ENCODE measurements around the gene RTN4RL1.

RTN4RL1 gene

GRCh38 chr17:2059547-2060384, 34.6 kb upstream of the RTN4RL1 start:
- DNase-seq: no peak

DNA sequence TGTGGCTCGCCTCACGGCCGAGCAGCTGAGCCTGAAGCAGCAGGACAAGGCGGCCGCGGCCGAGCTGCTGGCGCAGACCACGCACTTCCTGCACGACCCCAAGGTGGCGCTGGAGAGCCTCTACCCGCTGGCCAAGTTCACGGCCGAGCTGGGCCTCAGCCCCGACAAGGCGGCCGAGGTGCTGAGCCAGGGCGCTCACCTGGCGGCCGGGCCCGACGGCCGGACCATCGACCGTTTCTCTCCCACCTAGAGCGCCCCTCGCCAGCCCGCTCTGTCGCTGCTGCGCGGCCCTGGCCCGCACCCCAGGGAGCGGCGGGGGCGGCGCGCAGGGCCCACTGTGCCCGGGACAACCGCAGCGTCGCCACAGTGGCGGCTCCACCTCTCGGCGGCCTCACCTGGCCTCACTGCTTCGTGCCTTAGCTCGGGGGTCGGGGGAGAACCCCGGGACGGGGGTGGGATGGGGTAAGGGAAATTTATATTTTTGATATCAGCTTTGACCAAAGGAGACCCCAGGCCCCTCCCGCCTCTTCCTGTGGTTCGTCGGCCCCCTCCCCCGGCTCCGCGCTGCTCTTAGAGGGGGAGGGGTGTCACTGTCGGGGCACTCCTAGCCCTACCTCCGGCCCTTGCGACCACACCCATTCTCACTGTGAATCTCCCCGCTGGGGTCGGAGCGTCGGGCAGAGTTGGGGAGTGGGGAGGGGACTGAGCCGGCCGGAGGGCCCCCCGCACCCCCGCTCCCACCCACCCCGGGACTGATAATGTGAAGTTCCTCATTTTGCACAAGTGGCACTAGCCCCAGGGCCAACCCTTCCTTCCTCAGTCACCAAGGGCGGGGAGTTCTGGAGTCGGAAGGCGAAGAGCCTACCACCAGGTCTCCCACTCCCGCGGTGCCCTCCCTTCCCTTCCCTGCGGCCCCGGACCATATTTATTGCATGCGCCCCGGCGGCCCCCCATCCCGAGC, 33.7 kb upstream of the RTN4RL1 start:
- no peak for DNase-seq

DNA sequence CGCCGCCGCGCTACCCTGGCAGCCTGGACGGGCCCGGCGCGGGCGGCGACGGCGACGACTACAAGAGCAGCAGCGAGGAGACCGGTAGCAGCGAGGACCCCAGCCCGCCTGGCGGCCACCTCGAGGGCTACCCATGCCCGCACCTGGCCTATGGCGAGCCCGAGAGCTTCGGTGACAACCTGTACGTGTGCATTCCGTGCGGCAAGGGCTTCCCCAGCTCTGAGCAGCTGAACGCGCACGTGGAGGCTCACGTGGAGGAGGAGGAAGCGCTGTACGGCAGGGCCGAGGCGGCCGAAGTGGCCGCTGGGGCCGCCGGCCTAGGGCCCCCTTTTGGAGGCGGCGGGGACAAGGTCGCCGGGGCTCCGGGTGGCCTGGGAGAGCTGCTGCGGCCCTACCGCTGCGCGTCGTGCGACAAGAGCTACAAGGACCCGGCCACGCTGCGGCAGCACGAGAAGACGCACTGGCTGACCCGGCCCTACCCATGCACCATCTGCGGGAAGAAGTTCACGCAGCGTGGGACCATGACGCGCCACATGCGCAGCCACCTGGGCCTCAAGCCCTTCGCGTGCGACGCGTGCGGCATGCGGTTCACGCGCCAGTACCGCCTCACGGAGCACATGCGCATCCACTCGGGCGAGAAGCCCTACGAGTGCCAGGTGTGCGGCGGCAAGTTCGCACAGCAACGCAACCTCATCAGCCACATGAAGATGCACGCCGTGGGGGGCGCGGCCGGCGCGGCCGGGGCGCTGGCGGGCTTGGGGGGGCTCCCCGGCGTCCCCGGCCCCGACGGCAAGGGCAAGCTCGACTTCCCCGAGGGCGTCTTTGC, 32.8 kb upstream of the RTN4RL1 start:
- no peak for DNase-seq

- DNase-seq: no peak
Measured at GRCh38 chr17:2057175-2057759, 32.1 kb upstream of the RTN4RL1 start.

DNA sequence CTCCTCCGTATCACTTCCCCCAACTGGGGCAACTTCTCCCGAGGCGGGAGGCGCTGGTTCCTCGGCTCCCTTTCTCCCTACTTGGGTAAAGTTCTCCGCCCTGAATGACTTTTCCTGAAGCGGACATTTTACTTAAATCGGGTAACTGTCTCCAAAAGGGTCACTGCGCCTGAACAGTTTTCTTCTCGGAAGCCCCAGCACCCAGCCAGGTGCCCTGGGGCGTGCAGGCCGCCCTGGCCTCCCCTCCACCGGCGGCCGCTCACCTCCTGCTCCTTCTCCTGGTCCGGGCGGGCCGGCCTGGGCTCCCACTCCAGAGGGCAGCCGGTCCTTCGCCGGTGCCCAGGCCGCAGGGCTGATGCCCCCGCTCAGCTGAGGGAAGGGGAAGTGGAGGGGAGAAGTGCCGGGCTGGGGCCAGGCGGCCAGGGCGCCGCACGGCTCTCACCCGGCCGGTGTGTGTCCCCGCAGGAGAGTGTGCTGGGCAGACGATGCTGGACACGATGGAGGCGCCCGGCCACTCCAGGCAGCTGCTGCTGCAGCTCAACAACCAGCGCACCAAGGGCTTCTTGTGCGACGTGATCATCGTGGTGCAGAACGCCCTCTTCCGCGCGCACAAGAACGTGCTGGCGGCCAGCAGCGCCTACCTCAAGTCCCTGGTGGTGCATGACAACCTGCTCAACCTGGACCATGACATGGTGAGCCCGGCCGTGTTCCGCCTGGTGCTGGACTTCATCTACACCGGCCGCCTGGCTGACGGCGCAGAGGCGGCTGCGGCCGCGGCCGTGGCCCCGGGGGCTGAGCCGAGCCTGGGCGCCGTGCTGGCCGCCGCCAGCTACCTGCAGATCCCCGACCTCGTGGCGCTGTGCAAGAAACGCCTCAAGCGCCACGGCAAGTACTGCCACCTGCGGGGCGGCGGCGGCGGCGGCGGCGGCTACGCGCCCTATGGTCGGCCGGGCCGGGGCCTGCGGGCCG, 31.4 kb upstream of the RTN4RL1 start:
- no peak for DNase-seq

DNA sequence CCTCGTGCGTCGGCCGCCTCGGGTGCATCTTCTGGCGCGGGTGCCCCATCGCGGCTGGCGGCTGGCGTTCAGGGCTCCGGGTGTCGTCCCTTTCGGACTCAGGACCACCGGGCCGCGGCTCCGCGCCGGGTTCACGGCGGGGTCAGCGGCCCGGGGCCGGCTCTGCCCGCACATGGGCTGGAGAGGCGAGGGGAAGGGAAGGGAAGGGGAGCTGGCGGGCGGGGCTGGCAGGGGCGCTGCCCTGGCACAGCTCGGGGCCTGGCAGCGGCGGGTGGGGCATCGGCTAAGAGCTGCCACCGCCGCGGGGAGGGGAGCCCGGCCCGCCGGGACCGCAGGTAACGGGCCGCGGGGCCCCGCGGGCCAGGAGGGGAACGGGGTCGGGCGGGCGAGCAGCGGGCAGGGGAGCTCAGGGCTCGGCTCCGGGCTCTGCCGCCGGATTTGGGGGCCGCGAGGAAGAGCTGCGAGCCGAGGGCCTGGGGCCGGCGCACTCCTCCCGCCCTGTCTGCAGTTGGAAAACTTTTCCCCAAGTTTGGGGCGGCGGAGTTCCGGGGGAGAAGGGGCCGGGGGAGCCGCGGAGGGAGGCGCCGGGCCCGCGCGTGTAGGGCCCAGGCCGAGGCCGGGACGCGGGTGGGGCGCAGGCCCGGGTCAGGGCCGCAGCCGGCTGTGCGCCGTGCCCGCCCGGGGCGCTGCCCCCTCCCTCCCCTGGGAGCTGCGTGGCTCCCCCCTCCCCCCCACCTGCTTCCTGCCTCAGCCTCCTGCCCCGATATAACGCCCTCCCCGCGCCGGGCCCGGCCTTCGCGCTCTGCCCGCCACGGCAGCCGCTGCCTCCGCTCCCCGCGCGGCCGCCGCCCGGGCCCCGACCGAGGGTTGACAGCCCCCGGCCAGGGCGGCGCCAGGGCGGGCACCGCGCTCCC, 30.4 kb upstream of the RTN4RL1 start:
- no peak for DNase-seq

DNA sequence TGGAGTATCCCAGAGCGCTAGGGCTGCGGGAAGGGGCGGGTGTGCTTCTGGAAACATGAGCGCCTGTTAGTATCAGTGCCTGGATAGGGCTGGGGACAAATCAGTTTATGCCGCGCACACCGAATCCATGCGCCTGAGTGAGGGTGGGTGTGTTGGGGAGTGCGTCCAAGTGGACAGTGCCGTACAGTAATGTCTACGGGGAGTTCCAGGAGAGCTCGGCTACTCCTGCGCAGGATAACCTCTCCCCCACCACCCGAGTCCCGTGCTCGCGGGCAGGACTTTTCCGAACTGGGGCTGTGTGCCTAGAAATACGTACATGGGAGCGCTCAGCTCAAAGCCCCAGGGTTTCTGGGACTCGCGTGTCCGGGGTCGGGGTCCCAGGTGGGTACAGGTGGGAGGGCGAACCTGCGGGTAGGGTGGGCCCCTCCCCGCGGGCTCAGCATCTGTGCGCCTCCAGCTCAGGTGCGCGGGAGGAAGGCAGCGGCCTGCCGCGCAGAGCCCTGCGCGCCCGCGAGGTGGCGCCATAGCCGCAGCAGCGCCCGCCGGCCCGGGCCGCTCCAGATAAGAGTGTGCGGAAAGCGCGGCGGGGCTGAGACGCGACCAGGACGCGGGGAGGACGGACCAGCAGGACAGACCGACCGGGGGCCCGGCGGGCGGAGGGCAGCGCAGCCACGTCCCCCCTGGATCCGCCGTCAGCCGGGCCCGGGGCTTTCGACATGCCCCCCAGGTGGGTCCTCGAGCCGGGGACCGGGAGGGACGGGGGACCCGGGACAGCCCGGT, 29.6 kb upstream of the RTN4RL1 start, which contains the start of gene HIC1:
HIC1 (plus strand) TSS at position 592 of the 780 bp plus-strand sequence. CDS start 1,588 bp downstream, outside the sequence.
- DNase-seq: no peak

DNA sequence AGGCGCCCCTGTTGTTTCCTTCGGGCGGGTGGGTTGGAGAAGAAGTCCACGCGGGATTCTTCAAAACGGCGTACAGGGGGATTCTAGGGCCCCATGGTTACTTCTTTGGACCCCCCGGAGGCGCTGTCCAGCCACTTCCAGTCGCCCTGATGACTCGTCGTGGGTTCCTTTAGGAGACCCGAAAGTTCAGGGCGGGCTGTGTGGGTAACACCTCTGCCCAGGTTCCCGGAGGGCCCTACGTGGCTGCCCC, 29.1 kb upstream of the RTN4RL1 start:
- DNase-seq: no peak

GRCh38 chr17:2053380-2054261, 28.5 kb upstream of the RTN4RL1 start:
- DNase-seq: no peak

DNA sequence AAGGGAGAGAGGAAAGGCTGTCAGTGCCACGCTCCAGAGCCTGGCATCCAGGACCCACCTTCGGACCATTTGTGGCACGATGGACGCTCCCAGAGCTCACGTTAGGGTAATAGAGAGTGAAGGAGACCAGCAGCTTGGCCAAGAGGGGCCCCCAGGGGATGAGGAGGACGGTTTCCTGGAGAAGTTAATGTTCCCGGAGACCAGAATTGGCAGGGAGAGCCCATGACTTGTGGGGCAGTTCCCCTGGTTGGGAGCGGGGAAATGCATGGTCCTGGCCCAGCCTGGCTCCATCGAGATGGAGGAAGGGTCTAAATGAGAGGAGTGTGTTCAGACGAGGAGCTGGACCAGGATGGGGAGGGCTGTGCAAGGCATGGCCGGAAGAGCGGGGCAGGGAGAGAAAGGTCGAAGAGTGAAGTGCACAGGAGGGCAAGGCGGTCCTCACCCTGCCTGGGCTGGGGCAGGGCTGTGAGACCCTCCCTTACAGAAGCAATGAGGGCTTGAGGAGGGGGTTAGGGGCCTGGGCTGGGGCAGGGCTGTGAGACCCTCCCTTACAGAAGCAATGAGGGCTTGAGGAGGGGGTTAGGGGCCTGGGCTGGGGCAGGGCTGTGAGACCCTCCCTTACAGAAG, 26.9 kb upstream of the RTN4RL1 start:
- DNase-seq: no peak

DNA sequence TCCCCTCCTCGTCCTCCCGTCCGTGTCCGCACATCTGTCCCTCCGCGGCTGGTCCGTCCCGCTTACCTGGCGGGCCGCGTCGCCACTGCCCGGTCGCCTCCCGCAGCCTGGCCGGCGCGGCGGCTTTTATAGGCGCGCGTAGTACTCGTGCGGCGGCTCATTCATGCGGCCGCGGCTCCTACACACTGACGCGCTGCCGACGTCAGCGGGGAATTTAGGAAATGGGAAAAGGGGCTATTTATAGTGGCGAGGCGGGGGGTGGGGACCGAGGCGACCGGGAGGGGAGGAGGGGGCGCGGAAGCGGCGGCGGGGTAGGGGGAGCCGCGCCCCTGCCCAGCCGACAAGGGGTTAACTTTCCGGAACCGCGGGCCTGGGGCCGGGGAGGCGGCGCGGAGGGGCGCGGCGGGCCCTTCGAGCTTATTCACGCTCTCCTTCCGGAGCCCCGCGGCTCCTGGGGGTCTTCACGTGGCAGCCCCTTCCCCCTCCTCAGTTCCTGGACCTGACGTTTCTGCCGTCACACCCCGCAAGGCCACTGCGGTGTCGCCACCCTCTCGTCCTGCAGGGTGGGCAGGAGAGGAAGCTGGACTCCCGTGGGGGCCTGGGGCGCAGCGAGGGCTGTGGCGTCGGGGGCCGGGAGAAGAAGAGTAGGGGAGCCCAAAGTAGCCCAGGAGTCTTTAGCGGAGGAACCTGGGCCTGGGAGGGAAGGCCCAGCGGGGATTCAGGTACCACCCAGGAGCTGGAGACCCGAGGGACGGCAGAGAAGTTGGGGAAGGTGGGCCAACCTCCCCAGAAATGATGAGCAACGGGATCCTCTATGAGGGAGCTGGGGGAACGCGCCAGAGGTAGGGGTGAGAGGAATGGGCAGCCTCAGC, 26.2 kb upstream of the RTN4RL1 start:
- DNase-seq: no peak

- DNase-seq: peak; percentile 43 to 44
Measured at GRCh38 chr17:2050300-2051060, 25.3 kb upstream of the RTN4RL1 start.

GRCh38 chr17:2049333-2050299, 24.5 kb upstream of the RTN4RL1 start:
- DNase-seq: peak; percentile 20 to 39

GRCh38 chr17:2048805-2049204, 23.7 kb upstream of the RTN4RL1 start:
- DNase-seq: no peak

DNA sequence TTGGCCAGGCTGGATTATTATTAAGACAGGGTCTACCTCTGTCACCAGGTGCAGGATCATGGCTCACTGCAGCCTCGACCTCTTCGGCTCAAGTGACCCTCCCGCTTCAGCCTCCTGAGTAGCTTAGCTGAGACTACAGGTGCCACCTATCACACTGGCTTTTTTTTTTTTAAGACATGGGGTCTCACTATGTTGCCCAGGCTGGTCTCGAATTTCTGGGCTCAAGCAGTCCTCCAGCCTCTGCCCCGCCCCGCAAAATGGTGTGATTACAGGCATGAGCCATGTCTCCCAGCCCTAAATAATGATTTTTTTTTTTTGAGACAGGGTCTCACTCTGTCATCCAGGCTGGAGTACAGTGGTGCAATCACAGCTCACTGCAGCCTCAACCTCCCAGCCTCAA, 22.5 kb upstream of the RTN4RL1 start:
- DNase-seq: no peak

Data from NCI-H187 (cell line).